Regular cardiac myocyte (primary cell): ENCODE measurements around the gene TOMT. TPM values are rescaled to one million over a fixed set of nuclear protein-coding genes. Genes with fewer than 3 reads are reported as not detected.

Source experiments
- total RNA-seq: library from RNA; depleted of rRNA; stranded (reverse); fragments of >200 nt; gene quantifications from 2 replicates; pipeline ENCODE4 v1.2.3, GENCODE V29; 2014

TOMT gene, protein sequence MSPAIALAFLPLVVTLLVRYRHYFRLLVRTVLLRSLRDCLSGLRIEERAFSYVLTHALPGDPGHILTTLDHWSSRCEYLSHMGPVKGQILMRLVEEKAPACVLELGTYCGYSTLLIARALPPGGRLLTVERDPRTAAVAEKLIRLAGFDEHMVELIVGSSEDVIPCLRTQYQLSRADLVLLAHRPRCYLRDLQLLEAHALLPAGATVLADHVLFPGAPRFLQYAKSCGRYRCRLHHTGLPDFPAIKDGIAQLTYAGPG
- not detected in 2 replicates for total RNA-seq

GRCh38 chr11:72105888-72106287, at the start of gene TOMT:
Gene TOMT, plus strand, starts transcription at chr11:72105924. Its CDS starts 28 bp downstream, at chr11:72105952.

DNA sequence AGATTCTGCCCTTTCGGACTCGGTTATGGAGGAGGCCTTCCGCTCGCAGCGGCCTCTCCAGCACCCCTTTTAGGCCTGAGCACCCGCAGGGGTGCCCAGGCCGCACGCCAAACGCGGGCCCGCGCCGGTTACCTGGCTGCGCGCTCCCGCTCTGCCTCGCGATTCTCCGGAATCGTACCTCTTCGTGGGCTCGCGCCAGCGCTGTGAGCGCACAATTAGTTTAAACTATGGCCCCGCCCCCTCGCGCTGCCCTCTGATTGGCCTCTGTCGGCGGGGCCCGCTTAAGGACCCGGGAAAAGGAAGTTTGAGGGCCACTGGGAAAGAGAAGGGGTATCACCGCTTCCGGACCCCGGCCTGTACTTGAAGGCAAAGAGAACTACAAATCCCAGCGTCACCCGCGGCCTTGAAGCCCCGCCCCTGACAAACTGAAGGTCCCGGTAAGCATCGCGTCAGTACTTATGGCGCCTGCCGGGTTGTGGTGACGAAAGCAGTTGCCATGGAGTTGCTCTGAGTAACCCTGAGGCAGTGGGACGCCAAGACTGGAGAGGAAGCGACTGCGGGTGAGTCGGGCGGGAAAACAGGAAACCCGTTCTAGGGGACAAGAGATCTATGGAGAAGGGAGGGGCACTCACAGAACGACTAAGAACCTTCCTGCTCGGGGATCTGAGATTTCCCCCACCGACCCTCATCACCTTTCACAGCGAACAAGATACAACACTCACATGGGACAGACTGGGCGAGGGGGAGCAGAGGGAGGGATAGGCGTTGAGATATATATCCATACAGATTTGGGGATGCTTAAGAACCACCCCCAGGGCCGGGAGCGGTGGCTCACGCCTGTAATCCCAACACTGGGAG, 25.2 kb upstream of the TOMT start, which contains the start of the genes LRRC51 and NUMA1:
Gene LRRC51, plus strand, starts transcription at position 525 of the 858 bp plus-strand sequence. CDS start 8,234 bp downstream, outside the sequence.
Gene NUMA1, minus strand, starts transcription at position 217 of the 858 bp plus-strand sequence. CDS start 44,599 bp downstream, outside the sequence.

DNA sequence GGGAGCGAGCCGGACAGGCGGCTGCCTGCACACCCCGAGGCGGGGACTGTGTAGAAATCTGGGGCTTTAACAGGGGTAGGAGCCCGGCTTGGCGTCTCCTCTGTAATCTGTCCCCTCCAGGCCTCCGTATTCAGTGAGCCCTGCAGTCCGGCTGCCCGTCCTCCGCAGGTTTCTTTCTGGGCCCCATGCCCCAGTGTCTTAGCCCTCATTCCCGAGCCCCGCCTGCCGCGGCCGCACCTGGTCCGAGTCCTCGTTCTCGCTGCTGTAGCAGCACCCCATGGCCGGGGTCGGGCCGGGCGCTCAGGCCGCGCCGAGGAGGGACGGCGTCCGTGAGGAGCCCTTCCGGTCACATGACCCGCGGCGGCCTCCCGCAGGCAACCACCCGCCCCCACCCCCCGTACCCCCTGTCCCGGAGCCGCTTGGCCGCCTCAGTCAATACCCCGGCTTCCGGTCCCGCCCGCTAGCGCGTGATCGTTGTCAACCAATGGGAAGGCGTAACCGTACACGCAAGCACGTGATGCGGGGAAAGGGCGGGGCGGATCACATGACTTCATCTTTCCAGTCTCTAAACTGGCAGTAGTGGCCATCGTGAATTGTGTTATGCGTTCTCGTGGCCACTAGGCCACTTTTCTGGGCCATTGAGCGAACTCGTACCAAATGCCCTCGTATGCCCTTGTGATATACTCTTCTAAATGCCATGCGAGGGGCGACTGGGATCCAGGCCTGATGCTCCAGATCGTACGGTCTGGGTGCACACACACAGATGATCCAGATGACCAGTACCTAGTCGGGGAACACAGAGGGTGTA, 2.6 kb upstream of the TOMT start, which contains the start of gene LAMTOR1:
Gene LAMTOR1, minus strand, starts transcription at position 352 of the 808 bp plus-strand sequence. Its CDS starts 73 bp downstream, at position 279.

DNA sequence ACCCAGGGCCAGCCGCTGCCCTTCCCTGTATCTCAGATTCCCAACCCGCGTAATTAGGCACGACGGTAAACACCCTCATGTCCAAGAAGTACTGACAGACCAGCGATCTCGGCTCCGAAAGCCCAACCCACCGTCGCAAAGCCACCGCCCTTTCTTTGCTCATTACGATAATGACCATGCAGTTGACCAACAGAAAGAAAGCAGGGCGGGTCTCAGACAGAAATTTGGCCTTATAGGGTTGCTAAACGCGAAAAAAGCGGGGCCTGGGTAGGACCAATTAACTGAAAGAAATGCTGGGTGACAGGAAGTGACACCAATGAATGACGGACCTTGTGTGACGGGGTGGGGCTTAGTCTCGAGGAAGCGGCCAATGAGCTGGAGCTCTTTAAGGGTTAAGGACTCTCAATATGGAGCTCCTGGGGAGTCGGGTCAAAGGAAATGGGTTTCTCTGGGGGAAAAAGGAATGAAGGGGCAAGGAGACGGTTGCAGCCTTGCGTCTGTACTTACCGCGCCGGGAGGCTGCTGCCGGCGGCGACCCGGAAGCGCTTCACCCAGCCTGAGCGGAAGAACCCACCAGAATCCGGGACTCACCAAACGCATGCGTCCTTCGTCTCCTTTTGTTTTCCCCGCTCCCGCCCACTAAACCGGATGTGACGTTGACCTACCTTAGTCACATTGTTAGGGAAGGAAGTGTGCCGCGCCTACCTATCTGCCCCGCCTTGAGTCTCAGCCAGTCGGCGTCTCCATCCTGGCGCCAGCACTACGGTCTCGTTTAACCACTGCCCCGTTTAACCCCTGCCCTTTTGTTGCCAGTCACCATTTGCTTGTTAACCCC, 6.6 kb downstream of the TOMT start, which contains the start of gene ANAPC15:
Gene ANAPC15, minus strand, starts transcription at position 553 of the 835 bp plus-strand sequence. CDS start 1,419 bp downstream, outside the sequence.

GRCh38 chr11:72135473-72135872, 29.7 kb downstream of the TOMT start, which contains the start of gene FOLR3:
Gene FOLR3, plus strand, starts transcription at chr11:72135725. Its CDS starts 228 bp downstream, at chr11:72135953.

Other genes with a start within 250 kb of the TOMT start
- not detected in 2 replicates for gene DEFB131B, start 227.5 kb upstream of the TOMT start, total RNA-seq
- 5.6 and 8.8 TPM in 2 replicates for gene XNDC1N, start 177.3 kb upstream of the TOMT start, total RNA-seq
- 38.6 and 61.7 TPM in 2 replicates for gene RNF121, start 176.9 kb upstream of the TOMT start, total RNA-seq
- gene IL18BP, start 107.0 kb upstream of the TOMT start, total RNA-seq = 1.5 and 3.4 TPM in 2 replicates
- gene NUMA1, start 25.4 kb upstream of the TOMT start, total RNA-seq = 141 and 207 TPM in 2 replicates
- gene LRRC51, start 25.1 kb upstream of the TOMT start, total RNA-seq = 5.4 and 7.3 TPM in 2 replicates
- gene LAMTOR1, start 2.6 kb upstream of the TOMT start, total RNA-seq = 62.3 and 125 TPM in 2 replicates
- 13.8 and 49.3 TPM in 2 replicates for gene ANAPC15, start 6.8 kb downstream of the TOMT start, total RNA-seq
- 0.19 and 1.1 TPM in 2 replicates for gene FOLR3, start 29.8 kb downstream of the TOMT start, total RNA-seq
- gene FOLR1, start 86.2 kb downstream of the TOMT start, total RNA-seq = 0.28 TPM in 1 of 2 replicates, not detected in the other
- gene FOLR2, start 110.9 kb downstream of the TOMT start, total RNA-seq = not detected in 2 replicates
- 53.8 and 63.6 TPM in 2 replicates for gene INPPL1, start 118.8 kb downstream of the TOMT start, total RNA-seq
- not detected in 2 replicates for gene PHOX2A, start 138.3 kb downstream of the TOMT start, total RNA-seq